ENCODE results near the gene STOML1.

Gene STOML1

GRCh38 chr15:74013374-74013894, 21.3 kb upstream of the STOML1 start:
- no peak for DNase-seq

DNA sequence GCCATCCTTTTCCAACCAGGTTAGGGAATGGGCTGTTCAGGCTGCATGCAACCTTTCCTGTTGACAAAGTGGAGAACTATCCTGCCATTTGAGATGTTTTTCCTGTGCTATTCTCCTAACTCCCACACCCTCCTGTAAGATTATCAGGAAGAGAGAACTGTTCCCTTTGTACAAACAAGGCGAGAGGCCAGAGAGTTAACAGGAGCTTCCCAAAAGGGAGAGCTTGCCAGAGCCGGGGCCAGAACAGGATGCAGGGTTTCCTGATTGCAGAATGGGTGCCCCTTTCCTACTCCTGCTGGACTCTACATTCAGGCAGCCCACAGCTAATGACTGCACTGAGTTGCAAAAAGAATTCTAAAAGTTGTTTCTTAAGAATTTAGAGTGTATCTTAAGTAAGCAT, 19.5 kb upstream of the STOML1 start:
- DNase-seq: no peak

- no peak for DNase-seq
Measured at GRCh38 chr15:74010929-74011540, 18.9 kb upstream of the STOML1 start.

- DNase-seq: no peak
Measured at GRCh38 chr15:74008901-74009300, 16.8 kb upstream of the STOML1 start.

GRCh38 chr15:74007820-74008371, 15.8 kb upstream of the STOML1 start:
- DNase-seq: no peak

DNA sequence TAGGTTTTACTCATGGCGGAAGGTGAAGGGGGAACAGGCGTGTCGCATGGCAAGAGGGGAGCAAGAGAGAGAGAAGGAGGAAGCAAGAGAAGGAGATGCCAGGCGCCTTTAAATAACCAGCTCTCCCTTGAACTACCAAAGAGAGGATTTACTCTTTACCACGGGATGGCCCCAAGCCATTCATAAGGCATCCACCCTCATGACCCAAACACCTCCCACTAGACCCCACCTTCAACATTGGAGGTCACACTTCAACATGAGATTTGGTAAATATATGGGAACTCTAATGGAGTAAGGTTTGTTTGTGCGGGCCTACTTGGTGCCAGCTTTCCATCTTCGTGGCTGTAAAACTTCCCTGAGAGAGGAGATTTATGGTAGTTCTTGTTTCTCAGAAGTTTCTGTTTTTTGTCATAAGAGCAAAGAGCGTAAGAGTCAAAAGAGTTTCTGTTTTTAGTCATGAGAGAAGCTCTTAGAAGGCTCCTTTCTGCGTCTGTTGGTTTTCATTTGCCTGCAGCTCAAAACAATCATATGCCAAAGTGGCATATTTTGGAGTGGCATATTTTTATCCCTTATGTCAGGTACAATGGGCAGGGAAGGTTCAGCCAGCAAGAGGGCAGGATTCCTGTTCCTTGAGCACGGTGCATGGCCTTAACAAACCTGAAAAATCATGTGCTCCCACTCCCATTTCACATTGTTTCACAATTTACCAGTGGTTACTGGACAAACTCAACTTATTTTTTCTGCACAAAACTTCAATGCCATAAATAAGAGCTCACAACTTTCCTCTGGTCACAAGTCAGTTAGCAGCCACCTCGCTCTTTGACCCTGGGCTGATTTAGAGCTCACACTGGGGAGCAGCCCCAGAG, 14.9 kb upstream of the STOML1 start:
- no peak for DNase-seq

GRCh38 chr15:73997986-73998385, 5.9 kb upstream of the STOML1 start:
- DNase-seq: no peak

DNA sequence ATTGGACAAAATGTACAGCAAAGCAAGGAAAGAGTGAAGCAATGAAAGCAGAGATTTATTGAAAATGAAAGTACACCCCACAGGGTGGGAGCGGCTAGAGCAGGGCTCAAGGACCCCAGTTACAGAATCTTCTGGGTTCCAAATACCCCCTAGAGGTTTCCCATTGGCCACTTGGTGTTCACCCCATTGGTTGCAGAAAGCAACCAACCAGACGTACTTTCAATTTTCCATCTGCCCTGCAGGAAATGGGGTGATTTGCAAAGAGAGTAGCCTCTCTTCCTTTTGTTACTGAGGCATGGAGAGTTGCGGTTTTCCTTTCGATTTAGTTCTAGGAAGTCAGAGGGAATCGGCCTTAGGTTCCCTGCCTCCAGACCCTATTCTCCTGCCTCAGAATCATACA, 4.8 kb upstream of the STOML1 start:
- DNase-seq: no peak

DNA sequence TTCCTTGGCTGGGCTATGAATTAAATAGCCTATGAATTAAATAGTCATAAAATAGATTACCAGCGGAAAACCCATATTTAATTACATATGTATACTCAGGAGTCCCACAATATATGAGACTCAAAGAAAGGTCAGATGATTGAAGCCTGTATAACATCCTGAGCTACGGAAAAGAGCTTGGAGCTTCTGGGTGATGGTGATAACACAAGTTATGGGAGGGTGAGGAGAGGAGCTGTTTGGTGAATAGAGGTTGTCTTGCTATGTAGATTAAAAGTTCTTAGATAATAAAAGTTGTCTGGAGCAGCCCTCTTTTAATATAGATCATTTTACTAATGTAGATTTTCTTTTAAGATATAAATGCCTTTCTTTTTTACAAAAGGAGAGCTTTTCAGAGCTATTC, 4.2 kb upstream of the STOML1 start:
- DNase-seq: no peak

GRCh38 chr15:73994912-73995622, 3.0 kb upstream of the STOML1 start:
- DNase-seq: no peak

GRCh38 chr15:73994413-73994883, 2.4 kb upstream of the STOML1 start, which contains the start of gene PML:
Gene PML (plus strand): TSS chr15:73994716. CDS start chr15:73994813, 97 bp downstream.
- peak; percentile 80 for DNase-seq

DNA sequence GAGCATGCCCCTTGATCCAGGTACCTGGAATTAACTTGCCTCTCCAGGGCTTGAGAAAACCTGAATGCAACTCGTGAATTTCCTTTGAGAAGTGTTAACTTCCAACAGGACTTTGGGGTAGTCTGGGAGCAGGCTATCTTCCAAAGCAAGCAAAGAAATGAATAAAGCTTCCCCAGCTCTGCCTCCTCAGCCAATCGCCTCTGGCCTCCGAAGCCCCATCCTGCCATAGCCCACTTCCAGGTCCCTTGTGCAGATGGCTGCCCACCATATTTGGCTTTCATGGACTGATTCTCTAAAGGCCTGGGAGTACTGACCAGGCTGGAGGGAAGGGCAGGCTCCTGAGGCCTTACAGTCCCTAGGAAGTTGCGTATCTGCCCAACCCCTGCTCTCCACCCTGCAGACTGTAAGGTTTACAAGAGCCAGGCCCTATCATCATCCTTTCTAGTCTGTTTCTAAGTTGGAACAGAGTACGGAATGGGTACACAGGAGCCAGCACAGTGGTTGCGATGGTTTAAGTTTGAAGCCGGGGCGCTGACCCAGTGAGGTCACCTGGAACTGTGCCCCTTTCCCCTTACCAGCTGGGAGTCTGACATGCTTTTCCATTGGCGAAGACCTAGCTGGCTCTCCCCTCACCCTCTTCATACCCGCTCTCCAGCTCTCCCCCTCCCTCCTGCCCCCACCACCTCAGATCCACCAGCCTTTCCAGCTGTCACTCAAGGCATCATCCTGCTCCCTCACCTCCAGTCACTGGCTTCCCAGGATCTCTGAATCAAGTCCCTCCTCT, 1.3 kb upstream of the STOML1 start:
- DNase-seq: no peak

DNA sequence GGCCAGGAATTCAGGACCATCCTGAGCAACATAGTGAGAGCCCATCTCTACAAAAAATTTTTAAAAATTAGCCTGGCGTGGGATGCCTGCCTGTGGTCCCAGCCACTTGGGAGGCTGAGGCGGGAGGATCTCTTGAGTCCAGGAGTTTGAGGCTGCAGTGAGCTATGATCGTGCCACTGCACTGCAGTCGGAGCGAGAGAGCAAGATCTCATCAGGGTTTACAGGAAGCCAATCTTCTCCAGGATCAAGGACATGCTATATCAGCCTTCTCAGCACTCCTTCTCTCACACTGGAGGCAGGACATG, 451 bp upstream of the STOML1 start:
- DNase-seq: no peak

GRCh38 chr15:73991260-73991659, 835 bp downstream of the STOML1 start:
- DNase-seq: no peak

- DNase-seq: no peak
Measured at GRCh38 chr15:73990250-73991005, 1.7 kb downstream of the STOML1 start.

GRCh38 chr15:73989001-73989798, 2.9 kb downstream of the STOML1 start:
- DNase-seq: no peak

DNA sequence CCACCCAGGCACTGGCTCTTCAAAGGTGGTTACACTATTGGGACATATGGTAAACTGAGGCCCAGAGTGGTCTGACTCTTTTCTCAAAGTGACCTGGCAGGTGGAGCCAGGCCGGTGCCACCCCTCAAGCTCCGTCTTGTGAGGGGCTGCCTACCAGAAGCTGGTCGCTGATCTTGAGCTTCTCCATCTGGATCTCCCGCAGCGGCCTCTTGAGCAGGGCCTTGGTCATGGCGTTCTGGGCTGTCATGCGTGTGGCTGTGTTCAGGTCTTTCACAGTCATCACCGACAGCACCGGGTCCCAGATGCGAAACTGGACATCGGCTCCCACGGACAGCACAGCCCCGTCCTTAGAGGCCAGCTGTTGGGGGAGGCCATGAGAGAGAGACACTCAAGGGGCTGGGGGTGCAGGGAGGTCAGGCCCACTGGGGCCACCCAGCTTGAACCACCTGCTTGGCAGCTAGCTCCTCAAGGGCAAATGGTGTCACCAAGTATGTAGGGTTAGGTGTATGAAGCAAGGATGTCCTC, 3.6 kb downstream of the STOML1 start:
- no peak for DNase-seq

GRCh38 chr15:73987681-73988444, 4.2 kb downstream of the STOML1 start:
- no peak for DNase-seq

- no peak for DNase-seq
Measured at GRCh38 chr15:73987250-73987649, 4.8 kb downstream of the STOML1 start.

DNA sequence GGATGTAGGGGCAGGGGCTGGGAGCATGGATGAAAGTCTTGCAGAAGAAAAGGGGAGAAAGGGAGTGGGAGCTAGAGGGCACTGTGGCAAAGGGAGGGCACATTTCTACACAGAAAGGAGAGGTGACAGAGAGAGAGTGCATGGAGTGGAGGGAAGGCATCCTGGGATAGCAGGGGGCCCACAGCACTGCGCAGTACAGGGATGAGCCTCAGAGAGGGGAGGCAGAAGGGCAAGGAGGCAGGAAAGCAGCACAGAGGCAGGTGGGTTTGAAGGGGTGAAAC, 5.4 kb downstream of the STOML1 start:
- DNase-seq: no peak
